ENCODE data around the gene HNRNPA0.

GRCh38 chr5:137734962-137735554, 19.1 kb downstream of the HNRNPA0 start:
- no peak for TF ChIP-seq CTCF (IDR thresholded peaks at IDR 0.05)
- TF ChIP-seq EZH2 (IDR thresholded peaks at IDR 0.05; ENCODE audit: borderline replicate concordance, insufficient read depth, low read depth, low read length, poor library complexity, severe bottlenecking) = no peak

Data from B cell (primary cell).